Endothelial cell of umbilical vein (primary cell): Measurements from ENCODE around the gene SWAP70. TPM values are rescaled to one million over a fixed set of nuclear protein-coding genes. Genes with fewer than 3 reads are reported as not detected.

Source experiments
- BruUV-seq: library from RNA; stranded (reverse); fragments of 400-500 nt; replicated peaks from 2 replicates; lab custom pipeline; 2021; lab: Mats Ljungman, UMichigan
- CTCF ChIA-PET: fragments of 300-600, 350-600 bp; sonication (Branson Sonifier 250); formaldehyde crosslinking; loops from one replicate; lab custom pipeline; 2021; ENCODE audit warnings: antibody characterized with exemption, inconsistent platforms; lab: Charles Lee
- POLR2A ChIA-PET: fragments of 300-600, 350-600 bp; sonication (Branson Sonifier 250); formaldehyde crosslinking; loops from one replicate; lab custom pipeline; 2021; ENCODE audit warnings: antibody characterized with exemption, inconsistent platforms; lab: Charles Lee
- DNase-seq: peaks from one replicate; pipeline ENCODE4 v3.0.0-alpha.2; 2011; ENCODE audit warnings: low read depth, low spot score
- FAIRE-seq: peaks from 2 replicates; lab custom pipeline; 2011; peaks lifted over from hg19 to GRCh38; lab: Jason Lieb, UNC
- H2AFZ ChIP-seq: 2 replicates; pipeline ENCODE4 v1.6.0; 2012; ENCODE audit warnings: low read depth, low read length, control low read depth, inconsistent platforms
- H3K27ac ChIP-seq: 2 replicates; pipeline ENCODE4 v1.5.1; 2011; ENCODE audit warnings: low read depth, mild to moderate bottlenecking, control low read depth, low read length, moderate library complexity; ENCODE audit not compliant: insufficient read depth
- H3K27me3 ChIP-seq, 2 experiments: 2 replicates each; pipeline versions ENCODE4 v1.6.0 to v1.6.1; 2011; ENCODE audit warnings: low read length in 2 of 2, mixed read lengths in 1 of 2; ENCODE audit not compliant: control insufficient read depth in 2 of 2, insufficient read depth in 2 of 2
- H3K36me3 ChIP-seq, 2 experiments: 2 replicates in 1 of 2; 3 replicates in 1 of 2; pipeline ENCODE4 v1.5.1; 2011; ENCODE audit warnings: low read length in 2 of 2, mild to moderate bottlenecking in 1 of 2, moderate library complexity in 1 of 2; ENCODE audit not compliant: control insufficient read depth in 2 of 2, insufficient read depth in 2 of 2; ENCODE audit errors: extremely low read depth in 1 of 2
- H3K4me1 ChIP-seq: 3 replicates; pipeline ENCODE4 v1.5.1; 2011; ENCODE audit warnings: mild to moderate bottlenecking, low read length; ENCODE audit not compliant: control insufficient read depth, insufficient read depth; ENCODE audit errors: extremely low read depth
- H3K4me2 ChIP-seq: 2 replicates; pipeline ENCODE4 v1.6.1; 2011; ENCODE audit warnings: low read length, control low read depth, mixed read lengths; ENCODE audit not compliant: insufficient read depth
- H3K4me3 ChIP-seq, 3 experiments: fragments of 200-600 bp in 1 of 3; sonication (generic), shearing (Covaris generic) in 1 of 3; replicated peaks in 1 of 3; 2 replicates each; pipeline ENCODE4 v1.5.1; 2011 to 2016; ENCODE audit warnings: control low read depth in 3 of 3, low read length in 3 of 3, mild to moderate bottlenecking in 2 of 3, inconsistent platforms in 1 of 3, low read depth in 1 of 3, moderate library complexity in 1 of 3; ENCODE audit not compliant: insufficient read depth in 1 of 3
- H3K79me2 ChIP-seq: 2 replicates; pipeline ENCODE4 v1.6.0; 2012; ENCODE audit warnings: low read length, inconsistent platforms; ENCODE audit not compliant: control insufficient read depth, insufficient read depth
- H3K9ac ChIP-seq: replicated peaks from 2 replicates; pipeline ENCODE3; 2011; ENCODE audit warnings: low read length, control low read depth; ENCODE audit not compliant: insufficient read depth; ENCODE audit errors: extremely low read depth
- H3K9me1 ChIP-seq: replicated peaks from 3 replicates; pipeline ENCODE4 v1.6.0; 2011; ENCODE audit warnings: mild to moderate bottlenecking, low read length; ENCODE audit not compliant: control insufficient read depth, insufficient read depth; ENCODE audit errors: extremely low read depth
- H3K9me3 ChIP-seq: replicated peaks from 2 replicates; pipeline ENCODE4 v1.5.1; 2012; ENCODE audit warnings: low read length, inconsistent platforms; ENCODE audit not compliant: control insufficient read depth, insufficient read depth
- H4K20me1 ChIP-seq: replicated peaks from 2 replicates; pipeline ENCODE3; 2011; ENCODE audit warnings: mild to moderate bottlenecking, low read length; ENCODE audit not compliant: control insufficient read depth, insufficient read depth; ENCODE audit errors: extremely low read depth
- CTCF ChIP-seq, 2 donors: IDR thresholded peaks; 1 replicate in 1 of 2; 2 replicates in 1 of 2; pipeline ENCODE4 v1.5.1; 2011; ENCODE audit warnings: low read length in 2 of 2, mild to moderate bottlenecking in 2 of 2, moderate library complexity in 2 of 2, control low read depth in 1 of 2, inconsistent platforms in 1 of 2, low read depth in 1 of 2; ENCODE audit not compliant: insufficient read depth in 1 of 2; ENCODE audit errors: extremely low read depth in 1 of 2
- EZH2 ChIP-seq: IDR thresholded peaks from 2 replicates; pipeline ENCODE4 v1.6.1; 2012; ENCODE audit warnings: borderline replicate concordance, low read depth, mild to moderate bottlenecking, moderate library complexity, low read length, inconsistent platforms; ENCODE audit not compliant: severe bottlenecking
- FOS ChIP-seq: IDR thresholded peaks from 2 replicates; pipeline ENCODE4 v1.6.1; 2011; ENCODE audit warnings: mild to moderate bottlenecking, low read length, moderate library complexity, borderline replicate concordance; ENCODE audit not compliant: insufficient read depth
- GATA2 ChIP-seq: IDR thresholded peaks from 2 replicates; pipeline ENCODE4 v1.7.0; 2011; ENCODE audit warnings: low read depth, mild to moderate bottlenecking, moderate library complexity, mixed read lengths, low read length; ENCODE audit not compliant: insufficient read length, insufficient read depth
- JUN ChIP-seq: IDR thresholded peaks from 2 replicates; pipeline ENCODE4 v1.6.1; 2011; ENCODE audit warnings: borderline replicate concordance, low read depth; ENCODE audit not compliant: insufficient read length, insufficient read depth
- MAX ChIP-seq: IDR thresholded peaks from 2 replicates; pipeline ENCODE4 v1.6.1; 2011; ENCODE audit not compliant: insufficient read depth, insufficient read length
- MYC ChIP-seq: IDR thresholded peaks from one replicate; pipeline ENCODE4 v1.6.1; 2011; ENCODE audit warnings: mild to moderate bottlenecking, low read depth, low read length
- POLR2A ChIP-seq: IDR thresholded peaks from 2 replicates; pipeline ENCODE4 v1.6.1; 2012; ENCODE audit warnings: low read depth, mild to moderate bottlenecking, control low read depth, low read length
- POLR2AphosphoS5 ChIP-seq: IDR thresholded peaks from 2 replicates; pipeline ENCODE4 v1.6.1; 2012; ENCODE audit warnings: low read depth, mild to moderate bottlenecking, control low read depth, low read length, moderate library complexity; ENCODE audit not compliant: insufficient read depth
- dilution Hi-C: fragments of 300-500 bp; cut with MboI; formaldehyde crosslinking; loops from one replicate; pipeline ENCODE4 v1.15.0; 2019; ENCODE audit warnings: low sequenced_read_pairs; ENCODE audit not compliant: extremely low pct_ligation_motif_present
- intact Hi-C: fragments of 100-400 bp; cut with micrococcal nuclease; formaldehyde crosslinking; loops from one replicate; pipeline ENCODE4 v1.10.0; 2022
- polyA plus RNA-seq, 4 experiments: library from polyadenylated mRNA; depleted of rRNA in 3 of 4; stranded (reverse) in 3 of 4; unstranded in 1 of 4; fragments of >200 nt; gene quantifications; 2 replicates each; pipeline versions ENCODE4 v1.2.1 to v1.2.3, GENCODE V29; 2011 to 2012; ENCODE audit warnings: missing spikeins in 1 of 4
- total RNA-seq: library from RNA; stranded (reverse); gene quantifications from 2 replicates; pipeline ENCODE4 v1.2.3, GENCODE V29; 2021

SWAP70 gene
- total and polyA plus RNA-seq, 2 donors (not counting 3 experiments of a cell fraction or from before 2014, with no cell fraction given) = 52.5 to 165 TPM

- FAIRE-seq (peak; percentile 21), DNase-seq (no peak)
- dilution Hi-C loops (no loop called here), intact Hi-C loops (no loop called here)
- Histone ChIP-seq H3K4me2 (no peak overlapping the region), H3K4me1 (peaks cover 37% of the 10 kb centered on the region), H3K9me1 (no peaks in the 10 kb centered on the region), H3K9me3 (no peaks in the 10 kb centered on the region), H3K27me3 (no peaks in the 10 kb centered on the region), H4K20me1 (no peaks in the 10 kb centered on the region), H3K79me2 (no peaks in the 10 kb centered on the region), H3K36me3 (no peaks in the 10 kb centered on the region), H3K9ac (no peak overlapping the region), H3K4me3 (no peak overlapping the region), H3K27ac (peak overlapping the region; percentile 53), H2AFZ (no peak overlapping the region)
- TF ChIP-seq MAX (no peak), POLR2A (no peak), CTCF (IDR thresholded peaks at IDR 0.05; ENCODE audit: extremely low read depth in 1 of 2, insufficient read depth in 1 of 2, low read depth in 1 of 2, low read length in 2 of 2) (no peak), MYC (no peak), JUN (no peak), GATA2 (no peak), POLR2AphosphoS5 (no peak), FOS (no peak), EZH2 (no peak)
- ChIA-PET CTCF (interaction anchor here (1.0 to 5.2 kb wide), 14 partner anchors 9 to 975 kb away, joined by 3 to 104 read pairs (median 4); partner anchors contain the start of gene ADM), POLR2A (interaction anchor here (1.3 to 3.4 kb wide), 3 partner anchors 545 to 565 kb away, joined by 6 to 43 read pairs (median 9); partner anchors contain the start of gene ADM)
- BruUV-seq = no TSS peak
These were observed 96.3 kb downstream of the SWAP70 start for GRCh38 chr11:9760193-9760575.
